Kidney (tissue), 14 donors: ENCODE measurements around the gene SYNE1. TPM values are rescaled to one million over a fixed set of nuclear protein-coding genes. Genes with fewer than 3 reads are reported as not detected.

Source experiments
- DNase-seq, 5 donors: peaks; one replicate each; pipeline ENCODE4 v3.0.0-alpha.2; 2013 to 2020
- FAIRE-seq: peaks from 2 replicates; lab custom pipeline; 2012; peaks lifted over from hg19 to GRCh38; lab: Jason Lieb, UNC
- H3K27ac ChIP-seq, 2 donors: one replicate each; pipeline ENCODE4 v1.7.0; 2013; ENCODE audit warnings: low read depth in 2 of 2, low read length in 2 of 2, inconsistent platforms in 1 of 2
- H3K27me3 ChIP-seq: one replicate; pipeline ENCODE4 v1.7.1; 2013; ENCODE audit warnings: low read length, inconsistent platforms; ENCODE audit not compliant: control insufficient read depth, insufficient read depth
- H3K36me3 ChIP-seq, 3 donors: one replicate each; pipeline versions ENCODE4 v1.7.0 to v1.7.1; 2013; ENCODE audit warnings: low read length in 3 of 3, control low read depth in 1 of 3, inconsistent platforms in 1 of 3; ENCODE audit not compliant: insufficient read depth in 3 of 3, control insufficient read depth in 2 of 3
- H3K4me1 ChIP-seq, 3 donors: one replicate each; pipeline versions ENCODE4 v1.7.0 to v1.7.1; 2013; ENCODE audit warnings: low read length in 3 of 3, inconsistent platforms in 1 of 3, low read depth in 1 of 3; ENCODE audit not compliant: control insufficient read depth in 2 of 3, insufficient read depth in 2 of 3
- H3K4me3 ChIP-seq, 3 donors: one replicate each; pipeline versions ENCODE4 v1.7.0 to v1.8.1; 2013; ENCODE audit warnings: low read length in 3 of 3, control low read depth in 1 of 3, inconsistent platforms in 1 of 3
- H3K9ac ChIP-seq, 3 donors: one replicate each; pipeline versions ENCODE4 v1.7.0 to v1.7.1; 2013; ENCODE audit warnings: low read length in 3 of 3, control low read depth in 1 of 3, inconsistent platforms in 1 of 3
- H3K9me3 ChIP-seq, 3 donors: one replicate each; pipeline versions ENCODE4 v1.7.0 to v1.7.1; 2013; ENCODE audit warnings: low read length in 3 of 3, control low read depth in 1 of 3, inconsistent platforms in 1 of 3; ENCODE audit not compliant: control insufficient read depth in 2 of 3, insufficient read depth in 1 of 3
- CTCF ChIP-seq: IDR thresholded peaks from 3 replicates; pipeline ENCODE4 v1.5.1; 2012; ENCODE audit warnings: mild to moderate bottlenecking, moderate library complexity, borderline replicate concordance; ENCODE audit not compliant: insufficient read depth; ENCODE audit errors: extremely low read depth
- intact Hi-C: fragments of 100-400 bp; cut with DNase I; formaldehyde crosslinking; loops from one replicate; pipeline ENCODE4 v1.11.1; 2022
- polyA plus RNA-seq: library from polyadenylated mRNA; stranded (reverse); fragments of 350-450 nt; fragmentation: Illumina TruSeq; extraction: RNeasy Lipid Tissue Mini Kit (QIAGEN cat#74804); gene quantifications from one replicate; pipeline ENCODE4 v1.2.3, GENCODE V29; 2014; ENCODE audit warnings: low read depth, low replicate concordance; ENCODE audit not compliant: insufficient read depth
- total RNA-seq: library from RNA; stranded (reverse); fragmentation: NEBNext Ultra II Directional; extraction: Animal tissue kit (Norgen Biotek cat#: 25700); gene quantifications from one replicate; pipeline ENCODE4 v1.2.1, GENCODE V29; 2021
- donor health status: control.
- donor health status: control.
- donor health status: control.
- donor health status: control.
- donor health status: control.
- donor health status: DM: yes; HTN: yes; CAD: no.
- donor health status: Normal renal cell carcinoma (clear cell type).

SYNE1 gene
- total and polyA plus RNA-seq, 2 donors from 2014 or later, result 47.8 to 216 TPM

- FAIRE-seq (no peak), DNase-seq (no peak)
- intact Hi-C loops, result no loop called here
- Histone ChIP-seq H3K27me3 (no peaks in the 10 kb centered on the region), H3K36me3 (no peaks in the 10 kb centered on the region), H3K27ac (peak overlapping the region in 1 of 2 donors; percentile 10), H3K4me3 (no peak overlapping the region), H3K4me1 (peaks cover 0 to 7% (median 0%) of the 10 kb centered on the region in 3 donors), H3K9ac (no peak overlapping the region), H3K9me3 (no peaks in the 10 kb centered on the region)
- no peak for TF ChIP-seq CTCF
Measured at GRCh38 chr6:152600022-152600421, 37.1 kb downstream of the SYNE1 start.

GRCh38 chr6:152598901-152599537 is 38.1 kb downstream of the SYNE1 start:
- Histone ChIP-seq H3K9ac (no peak overlapping the region), H3K9me3 (no peaks in the 10 kb centered on the region), H3K27me3 (no peaks in the 10 kb centered on the region), H3K27ac (peak overlapping the region in 1 of 2 donors; percentile 2), H3K4me1 (peaks cover 0 to 7% (median 0%) of the 10 kb centered on the region in 3 donors), H3K36me3 (no peaks in the 10 kb centered on the region), H3K4me3 (no peak overlapping the region)
- no peak for TF ChIP-seq CTCF
- no peak for FAIRE-seq
- intact Hi-C loops, result no loop called here
- DNase-seq, result peak in 3 of 5 donors; percentile 8 to 67 (median 19)

GRCh38 chr6:152598421-152598820 is 38.7 kb downstream of the SYNE1 start:
- no peak for TF ChIP-seq CTCF
- Histone ChIP-seq H3K4me1 (peaks cover 0 to 7% (median 0%) of the 10 kb centered on the region in 3 donors), H3K9me3 (no peaks in the 10 kb centered on the region), H3K9ac (no peak overlapping the region), H3K4me3 (no peak overlapping the region), H3K27ac (no peak overlapping the region), H3K36me3 (no peaks in the 10 kb centered on the region), H3K27me3 (no peaks in the 10 kb centered on the region)
- intact Hi-C loops, result no loop called here
- FAIRE-seq, result no peak
- DNase-seq, result no peak
